A549 (cell line): Measurements from ENCODE around the gene ACE2. TPM values are rescaled to one million over a fixed set of nuclear protein-coding genes. Genes with fewer than 3 reads are reported as not detected.

Source experiments
- ATAC-seq, 2 experiments: fragments of 200-7000 bp in 1 of 2; fragments of >200 bp in 1 of 2; cut with Nextera tagmentation in 1 of 2; cut with Tn5 transposase in 1 of 2; 3 replicates each; pipeline versions ENCODE4 v1.8.0 to v1.9.1; 2018 to 2020; ENCODE audit warnings: mild to moderate bottlenecking in 1 of 2, moderate library complexity in 1 of 2
- CTCF ChIA-PET: fragments of 300-600 bp; sonication (Branson Sonifier 250); formaldehyde crosslinking; extraction: SDS; loops from one replicate; lab custom pipeline; 2021; ENCODE audit warnings: antibody characterized with exemption, inconsistent platforms; lab: Yijun Ruan, JAX
- POLR2A ChIA-PET: fragments of 350-600 bp; formaldehyde crosslinking; extraction: SDS; loops from one replicate; lab custom pipeline; 2021; ENCODE audit warnings: antibody characterized with exemption, inconsistent platforms; lab: Yijun Ruan, JAX
- DNase-seq, 2 experiments: peaks; one replicate each; pipeline versions ENCODE4 v3.0.0 to v3.0.0-alpha.2; 2011 to 2016; ENCODE audit warnings: low read depth in 1 of 2, low spot score in 1 of 2
- FAIRE-seq: peaks from 2 replicates; lab custom pipeline; 2011; peaks lifted over from hg19 to GRCh38; lab: Jason Lieb, UNC
- H3K27ac ChIP-seq, 2 experiments: fragments of >200 bp; sonication (Bioruptor Twin); formaldehyde crosslinking; 3 replicates each; pipeline ENCODE4 v1.5.1; 2016 to 2017
- H3K4me1 ChIP-seq: fragments of >200 bp; sonication (Bioruptor Twin); formaldehyde crosslinking; 3 replicates; pipeline ENCODE4 v1.6.1; 2016
- H3K4me2 ChIP-seq: fragments of >200 bp; sonication (Bioruptor Twin); formaldehyde crosslinking; 3 replicates; pipeline ENCODE4 v1.6.1; 2016
- H3K4me3 ChIP-seq: fragments of >200 bp; sonication (Bioruptor Twin); formaldehyde crosslinking; 3 replicates; pipeline ENCODE4 v1.5.1; 2016
- H3K9me3 ChIP-seq: fragments of >200 bp; sonication (Bioruptor Twin); formaldehyde crosslinking; 3 replicates; pipeline ENCODE4 v1.6.1; 2016
- BHLHE40 ChIP-seq: IDR thresholded peaks from 2 replicates; pipeline ENCODE4 v1.6.1; 2012; ENCODE audit warnings: low read depth, low read length, inconsistent platforms
- CHD4 ChIP-seq: fragments of 200-600 bp; sonication (generic); IDR thresholded peaks from 2 replicates; pipeline ENCODE4 v1.6.1; 2016; ENCODE audit warnings: antibody characterized with exemption, mild to moderate bottlenecking, borderline replicate concordance
- EHF ChIP-seq: fragments of 250-450 bp; sonication (Bioruptor Pico); IDR thresholded peaks from 2 replicates; pipeline ENCODE4 v1.5.0; 2020; ENCODE audit warnings: mild to moderate bottlenecking
- EP300 ChIP-seq, 2 experiments: fragments of >200 bp; sonication (Bioruptor Twin); formaldehyde crosslinking; IDR thresholded peaks; 2 replicates in 1 of 2; 3 replicates in 1 of 2; pipeline ENCODE4 v1.6.1; 2016 to 2017
- FOXS1 ChIP-seq: fragments of 250-450 bp; sonication (Bioruptor Pico); IDR thresholded peaks from 2 replicates; pipeline ENCODE4 v1.5.0; 2020; ENCODE audit warnings: mild to moderate bottlenecking, moderate library complexity
- HOXA7 ChIP-seq: fragments of 250-450 bp; sonication (Bioruptor Pico); IDR thresholded peaks from 2 replicates; pipeline ENCODE4 v1.5.0; 2020; ENCODE audit warnings: mild to moderate bottlenecking, moderate library complexity
- JUNB ChIP-seq: fragments of >200 bp; sonication (Bioruptor Twin); formaldehyde crosslinking; IDR thresholded peaks from 2 replicates; pipeline ENCODE4 v1.6.1; 2016
- KDM1A ChIP-seq: fragments of 200-600 bp; sonication (generic); IDR thresholded peaks from 2 replicates; pipeline ENCODE4 v1.6.1; 2016; ENCODE audit warnings: low read depth, mild to moderate bottlenecking
- MYC ChIP-seq: IDR thresholded peaks from 2 replicates; pipeline ENCODE4 v1.6.1; 2012; ENCODE audit warnings: mild to moderate bottlenecking, inconsistent platforms, low read length, improper control_type of control experiment, borderline replicate concordance
- NFE2L2 ChIP-seq: fragments of 150-350 bp; conservative IDR thresholded peaks from 2 replicates; pipeline ENCODE4 v1.6.1; 2014; ENCODE audit warnings: low read length
- NR3C1 ChIP-seq: fragments of >200 bp; sonication (Bioruptor Twin); formaldehyde crosslinking; IDR thresholded peaks from 3 replicates; pipeline ENCODE4 v1.6.1; 2017
- PHF8 ChIP-seq: fragments of 200-600 bp; sonication (generic); IDR thresholded peaks from 2 replicates; pipeline ENCODE4 v1.6.1; 2016; ENCODE audit warnings: low read depth, mild to moderate bottlenecking, antibody characterized with exemption, moderate library complexity, borderline replicate concordance
- POLR2A ChIP-seq: IDR thresholded peaks from 2 replicates; pipeline ENCODE4 v1.6.1; 2012; ENCODE audit warnings: mild to moderate bottlenecking, low read length
- RAD21 ChIP-seq, 2 experiments: fragments of >200 bp in 1 of 2; sonication (Bioruptor Twin) in 1 of 2; formaldehyde crosslinking in 1 of 2; IDR thresholded peaks in 1 of 2; conservative IDR thresholded peaks in 1 of 2; 2 replicates in 1 of 2; 3 replicates in 1 of 2; pipeline ENCODE4 v1.6.1; 2012 to 2018; ENCODE audit warnings: inconsistent platforms in 1 of 2
- RARB ChIP-seq: fragments of 250-450 bp; sonication (Bioruptor Pico); IDR thresholded peaks from 2 replicates; pipeline ENCODE4 v1.8.0; 2021; ENCODE audit warnings: mild to moderate bottlenecking, moderate library complexity
- RNF2 ChIP-seq: fragments of 200-600 bp; sonication (generic); IDR thresholded peaks from 2 replicates; pipeline ENCODE4 v1.6.1; 2016; ENCODE audit warnings: low read depth, mild to moderate bottlenecking, antibody characterized with exemption, moderate library complexity, borderline replicate concordance
- SMC3 ChIP-seq: fragments of >200 bp; sonication (Bioruptor Twin); formaldehyde crosslinking; IDR thresholded peaks from 3 replicates; pipeline ENCODE4 v1.6.1; 2018; ENCODE audit warnings: inconsistent platforms
- TFCP2L1 ChIP-seq: fragments of 250-450 bp; sonication (Bioruptor Pico); IDR thresholded peaks from 2 replicates; pipeline ENCODE4 v1.5.0; 2021; ENCODE audit warnings: mild to moderate bottlenecking
- TP53 ChIP-seq: fragments of 250-450 bp; sonication (Bioruptor Pico); IDR thresholded peaks from 2 replicates; pipeline ENCODE4 v1.5.0; 2021; ENCODE audit warnings: mild to moderate bottlenecking, moderate library complexity
- ZFP36 ChIP-seq: fragments of 450-650 bp; IDR thresholded peaks from 2 replicates; pipeline ENCODE4 v1.6.1; 2014; ENCODE audit warnings: borderline replicate concordance; ENCODE audit not compliant: partially characterized antibody
- ZSCAN20 ChIP-seq: fragments of 250-450 bp; sonication (Bioruptor Pico); IDR thresholded peaks from 2 replicates; pipeline ENCODE4 v1.8.0; 2022; ENCODE audit warnings: mild to moderate bottlenecking, moderate library complexity
- WGBS: methylation state at CpG from one replicate; pipeline ENCODE4 v1.1.6; 2017; ENCODE audit errors: missing lambda C conversion rate; 5-methylcytosine and 5-hydroxymethylcytosine counted together
- polyA plus RNA-seq, 4 experiments: library from polyadenylated mRNA; depleted of rRNA in 3 of 4; stranded (reverse); fragments of >200 nt; fragmentation: RNase III in 1 of 4; extraction: RNeasy Plus Mini Kit Qiagen cat#74134 plus additional on column Dnase treatment in 1 of 4; gene quantifications; 2 replicates in 3 of 4; 3 replicates in 1 of 4; pipeline ENCODE4 v1.2.3, GENCODE V29; 2011 to 2017
- TF ChIP-seq, protein P1 (sequence below): IDR thresholded peaks from 2 replicates; pipeline ENCODE4 v1.6.1; 2012
- TF ChIP-seq, protein P2 (sequence below): IDR thresholded peaks from 2 replicates; pipeline ENCODE4 v1.6.1; 2012
- TF ChIP-seq, protein P3 (sequence below): fragments of 250-450 bp; sonication (Bioruptor Pico); IDR thresholded peaks from 2 replicates; pipeline ENCODE4 v1.5.0; 2021; ENCODE audit warnings: mild to moderate bottlenecking, moderate library complexity, borderline replicate concordance
- TF ChIP-seq, protein P4 (sequence below): IDR thresholded peaks from 2 replicates; pipeline ENCODE4 v1.6.1; 2012; ENCODE audit warnings: low read depth, borderline replicate concordance

Gene ACE2
- polyA plus RNA-seq, 2 of the 4 experiments (the other 2 are of a cell fraction), result 0.06 TPM; not detected in 1

DNA sequence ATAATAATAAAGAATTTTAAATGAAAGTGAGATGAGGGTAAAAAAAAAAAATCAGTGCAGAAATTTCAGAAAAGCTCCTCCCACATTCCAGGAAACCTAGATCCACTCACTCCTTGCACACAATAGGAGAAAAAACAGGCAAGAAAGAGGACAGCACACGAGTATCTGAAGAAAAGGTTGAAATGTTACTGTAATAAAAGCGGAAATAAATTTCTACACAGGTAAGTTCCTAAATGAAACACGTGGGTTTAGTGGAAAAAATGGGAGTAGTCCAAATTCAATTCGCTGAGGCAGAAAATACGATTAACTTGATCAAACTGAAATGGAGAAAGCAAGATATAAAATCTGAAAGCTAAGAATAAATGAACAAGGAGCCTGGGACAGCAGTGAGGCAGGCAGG lies 2.0 kb upstream of the ACE2 start (continued):
- TF ChIP-seq, protein P1, sequence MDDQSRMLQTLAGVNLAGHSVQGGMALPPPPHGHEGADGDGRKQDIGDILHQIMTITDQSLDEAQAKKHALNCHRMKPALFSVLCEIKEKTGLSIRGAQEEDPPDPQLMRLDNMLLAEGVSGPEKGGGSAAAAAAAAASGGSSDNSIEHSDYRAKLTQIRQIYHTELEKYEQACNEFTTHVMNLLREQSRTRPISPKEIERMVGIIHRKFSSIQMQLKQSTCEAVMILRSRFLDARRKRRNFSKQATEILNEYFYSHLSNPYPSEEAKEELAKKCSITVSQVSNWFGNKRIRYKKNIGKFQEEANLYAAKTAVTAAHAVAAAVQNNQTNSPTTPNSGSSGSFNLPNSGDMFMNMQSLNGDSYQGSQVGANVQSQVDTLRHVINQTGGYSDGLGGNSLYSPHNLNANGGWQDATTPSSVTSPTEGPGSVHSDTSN, result no peak
- TF ChIP-seq HOXA7 (CRISPR knock-in tag), result no peak
- TF ChIP-seq BHLHE40, result no peak
- TF ChIP-seq, protein P2, sequence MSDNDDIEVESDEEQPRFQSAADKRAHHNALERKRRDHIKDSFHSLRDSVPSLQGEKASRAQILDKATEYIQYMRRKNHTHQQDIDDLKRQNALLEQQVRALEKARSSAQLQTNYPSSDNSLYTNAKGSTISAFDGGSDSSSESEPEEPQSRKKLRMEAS, result no peak

DNA sequence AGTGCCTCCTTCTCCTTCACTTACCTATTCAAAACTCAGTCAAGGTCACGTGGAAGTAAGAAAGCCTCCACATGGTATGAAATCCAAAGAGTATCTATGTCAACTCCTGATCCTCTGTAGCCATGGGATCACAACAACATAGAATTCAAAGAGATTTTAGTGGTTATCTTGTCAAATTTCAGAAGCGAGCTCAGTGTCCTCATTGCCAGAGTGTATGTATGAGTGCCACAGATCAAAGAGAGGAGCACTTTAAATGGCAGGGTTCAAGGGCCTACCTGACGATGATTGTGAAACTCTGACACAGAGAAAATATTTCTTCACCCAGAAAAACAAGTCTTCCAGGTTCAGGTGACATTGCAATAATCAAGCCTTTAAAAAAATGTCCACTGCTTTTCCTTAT lies 1.2 kb upstream of the ACE2 start:
- no peaks in the 10 kb centered on the region for H3K4me1 ChIP-seq
- FAIRE-seq (peak; percentile 59), DNase-seq (no peak), ATAC-seq (no peak)
- no peak overlapping the region for H3K4me3 ChIP-seq
- ChIA-PET POLR2A (no interaction called here), CTCF (no interaction called here)
- no peak overlapping the region for H3K27ac ChIP-seq
- 37% methylated on average over 3 of the region's 3 CpGs for WGBS
- no peak overlapping the region for H3K4me2 ChIP-seq
- H3K9me3 ChIP-seq, result no peaks in the 10 kb centered on the region
- no peak for TF ChIP-seq MYC
- TF ChIP-seq KDM1A, result no peak
- no peak for TF ChIP-seq RAD21 (conservative IDR thresholded peaks at IDR 0.05 in 1 of 2, IDR thresholded peaks at IDR 0.05 in 1 of 2)
- no peak for TF ChIP-seq RNF2
- TF ChIP-seq NR3C1, result no peak
- no peak for TF ChIP-seq SMC3
- TF ChIP-seq, all 56 proteins: peak for 0

DNA sequence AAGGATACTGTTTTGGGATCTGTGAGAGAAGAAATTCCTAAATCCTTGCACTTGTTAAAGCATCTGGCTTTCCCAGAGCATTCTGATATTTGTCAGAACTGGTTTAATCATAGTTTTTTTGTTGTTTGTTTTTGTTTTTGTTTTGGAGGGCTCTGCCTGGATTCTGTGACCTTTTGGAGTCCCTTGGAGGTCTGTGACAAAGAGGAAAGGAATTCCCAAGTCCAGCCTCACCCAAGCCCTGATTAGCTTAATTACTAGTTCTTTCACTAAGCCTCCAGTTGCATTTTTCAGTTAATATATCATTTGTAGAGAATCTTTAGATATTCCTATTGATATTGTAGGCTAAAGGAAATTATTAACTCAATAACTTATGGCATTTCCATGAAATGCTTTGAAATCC lies 711 bp downstream of the ACE2 start:
- no peak for TF ChIP-seq EP300 (IDR thresholded peaks at IDR 0.05)
- no peak for TF ChIP-seq TFCP2L1 (CRISPR knock-in tag)
- TF ChIP-seq TP53 (CRISPR knock-in tag), result no peak
- TF ChIP-seq NFE2L2, result no peak
- TF ChIP-seq CHD4, result no peak
- TF ChIP-seq ZFP36, result no peak
- TF ChIP-seq EHF, result no peak
- no peak for TF ChIP-seq RAD21 (conservative IDR thresholded peaks at IDR 0.05 in 1 of 2, IDR thresholded peaks at IDR 0.05 in 1 of 2)
- no peak for TF ChIP-seq POLR2A
- TF ChIP-seq, protein P3, sequence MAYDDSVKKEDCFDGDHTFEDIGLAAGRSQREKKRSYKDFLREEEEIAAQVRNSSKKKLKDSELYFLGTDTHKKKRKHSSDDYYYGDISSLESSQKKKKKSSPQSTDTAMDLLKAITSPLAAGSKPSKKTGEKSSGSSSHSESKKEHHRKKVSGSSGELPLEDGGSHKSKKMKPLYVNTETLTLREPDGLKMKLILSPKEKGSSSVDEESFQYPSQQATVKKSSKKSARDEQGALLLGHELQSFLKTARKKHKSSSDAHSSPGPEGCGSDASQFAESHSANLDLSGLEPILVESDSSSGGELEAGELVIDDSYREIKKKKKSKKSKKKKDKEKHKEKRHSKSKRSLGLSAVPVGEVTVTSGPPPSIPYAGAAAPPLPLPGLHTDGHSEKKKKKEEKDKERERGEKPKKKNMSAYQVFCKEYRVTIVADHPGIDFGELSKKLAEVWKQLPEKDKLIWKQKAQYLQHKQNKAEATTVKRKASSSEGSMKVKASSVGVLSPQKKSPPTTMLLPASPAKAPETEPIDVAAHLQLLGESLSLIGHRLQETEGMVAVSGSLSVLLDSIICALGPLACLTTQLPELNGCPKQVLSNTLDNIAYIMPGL (CRISPR knock-in tag), result no peak
- TF ChIP-seq RARB (CRISPR knock-in tag), result no peak
- TF ChIP-seq FOXS1 (CRISPR knock-in tag), result no peak
- no peak for TF ChIP-seq PHF8
- TF ChIP-seq ZSCAN20 (CRISPR knock-in tag), result no peak
- no peak for TF ChIP-seq JUNB
- TF ChIP-seq, protein P4, sequence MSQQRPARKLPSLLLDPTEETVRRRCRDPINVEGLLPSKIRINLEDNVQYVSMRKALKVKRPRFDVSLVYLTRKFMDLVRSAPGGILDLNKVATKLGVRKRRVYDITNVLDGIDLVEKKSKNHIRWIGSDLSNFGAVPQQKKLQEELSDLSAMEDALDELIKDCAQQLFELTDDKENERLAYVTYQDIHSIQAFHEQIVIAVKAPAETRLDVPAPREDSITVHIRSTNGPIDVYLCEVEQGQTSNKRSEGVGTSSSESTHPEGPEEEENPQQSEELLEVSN, result no peak
- ChIA-PET POLR2A (no interaction called here), CTCF (no interaction called here)
- FAIRE-seq (peak; percentile 94), DNase-seq (no peak), ATAC-seq (no peak)
- no peak overlapping the region for H3K27ac ChIP-seq
- no peak overlapping the region for H3K4me3 ChIP-seq
- H3K4me1 ChIP-seq, result no peaks in the 10 kb centered on the region
- H3K4me2 ChIP-seq, result no peak overlapping the region
- no peaks in the 10 kb centered on the region for H3K9me3 ChIP-seq
